NB4 (cell line): ENCODE results near the gene HS6ST3.

ENCODE experiments used
- POLR2A ChIP-seq: IDR thresholded peaks from 2 replicates; pipeline ENCODE4 v1.6.1; 2011; ENCODE audit warnings: mild to moderate bottlenecking; ENCODE audit not compliant: insufficient read length; ENCODE audit errors: extremely low read depth
- TF ChIP-seq, protein P1 (sequence below): IDR thresholded peaks from one replicate; pipeline ENCODE4 v1.5.1; 2012; ENCODE audit warnings: low read depth, low read length

DNA sequence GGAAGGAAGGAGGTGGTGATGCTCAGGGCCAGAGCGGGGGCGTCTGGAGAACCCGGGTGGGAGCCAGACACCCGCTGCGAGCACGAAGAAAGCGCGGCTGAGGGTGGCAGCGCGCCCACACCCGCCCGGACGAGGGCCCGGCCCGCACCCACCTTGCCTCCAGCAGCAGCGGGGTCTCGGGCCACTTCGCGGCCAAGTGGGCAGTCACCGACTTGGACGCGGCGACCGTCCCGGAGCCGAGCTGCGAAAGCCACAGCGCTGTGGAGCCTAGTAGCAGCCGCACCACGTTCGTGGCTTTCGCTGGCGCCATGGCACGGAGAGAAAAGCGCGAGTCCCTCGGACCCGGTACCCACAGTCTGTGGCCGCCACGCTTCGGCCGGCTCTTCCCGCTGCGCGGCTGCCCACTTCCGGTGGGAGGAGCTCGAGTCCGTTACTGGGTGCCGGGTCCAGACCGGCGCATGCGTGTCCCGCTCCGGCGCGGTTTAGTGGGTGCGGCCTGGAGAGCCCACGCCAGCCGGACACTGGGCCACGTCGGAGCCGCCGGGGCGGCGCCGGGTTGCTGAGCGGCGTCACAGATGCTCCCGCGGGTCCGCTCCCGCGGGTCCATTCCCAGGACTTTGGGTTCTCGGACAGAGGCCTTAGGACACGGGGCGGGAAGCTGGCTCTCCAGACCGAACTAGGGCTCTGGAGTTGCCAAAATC, 36.8 kb upstream of the HS6ST3 start, which contains the start of gene UGGT2:
- TF ChIP-seq POLR2A = peak; percentile 92
- TF ChIP-seq, protein P1, sequence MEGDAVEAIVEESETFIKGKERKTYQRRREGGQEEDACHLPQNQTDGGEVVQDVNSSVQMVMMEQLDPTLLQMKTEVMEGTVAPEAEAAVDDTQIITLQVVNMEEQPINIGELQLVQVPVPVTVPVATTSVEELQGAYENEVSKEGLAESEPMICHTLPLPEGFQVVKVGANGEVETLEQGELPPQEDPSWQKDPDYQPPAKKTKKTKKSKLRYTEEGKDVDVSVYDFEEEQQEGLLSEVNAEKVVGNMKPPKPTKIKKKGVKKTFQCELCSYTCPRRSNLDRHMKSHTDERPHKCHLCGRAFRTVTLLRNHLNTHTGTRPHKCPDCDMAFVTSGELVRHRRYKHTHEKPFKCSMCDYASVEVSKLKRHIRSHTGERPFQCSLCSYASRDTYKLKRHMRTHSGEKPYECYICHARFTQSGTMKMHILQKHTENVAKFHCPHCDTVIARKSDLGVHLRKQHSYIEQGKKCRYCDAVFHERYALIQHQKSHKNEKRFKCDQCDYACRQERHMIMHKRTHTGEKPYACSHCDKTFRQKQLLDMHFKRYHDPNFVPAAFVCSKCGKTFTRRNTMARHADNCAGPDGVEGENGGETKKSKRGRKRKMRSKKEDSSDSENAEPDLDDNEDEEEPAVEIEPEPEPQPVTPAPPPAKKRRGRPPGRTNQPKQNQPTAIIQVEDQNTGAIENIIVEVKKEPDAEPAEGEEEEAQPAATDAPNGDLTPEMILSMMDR = no peak
